H1 (cell line): ENCODE measurements around the gene AIMP1. TPM values are rescaled to one million over a fixed set of nuclear protein-coding genes. Genes with fewer than 3 reads are reported as not detected.

Experiments used
- CHD7 ChIP-seq: fragments of 300-600 bp; sonication (generic); IDR thresholded peaks from 2 replicates; pipeline ENCODE4 v1.7.1; 2012; ENCODE audit warnings: low read length, moderate library complexity, mild to moderate bottlenecking, inconsistent platforms; ENCODE audit not compliant: insufficient replicate concordance
- GTF2F1 ChIP-seq: IDR thresholded peaks from 2 replicates; pipeline ENCODE4 v1.6.1; 2012; ENCODE audit warnings: low read depth, low read length, improper control_type of control experiment, borderline replicate concordance
- HDAC2 ChIP-seq, 2 experiments: fragments of 300-600 bp in 1 of 2; sonication (generic) in 1 of 2; IDR thresholded peaks; 2 replicates each; pipeline ENCODE4 v1.6.1; 2011 to 2012; ENCODE audit warnings: low read depth in 2 of 2, low read length in 2 of 2, mild to moderate bottlenecking in 2 of 2, moderate library complexity in 2 of 2, borderline replicate concordance in 1 of 2, inconsistent platforms in 1 of 2
- JUND ChIP-seq: IDR thresholded peaks from 2 replicates; pipeline ENCODE4 v1.6.1; 2011; ENCODE audit warnings: mild to moderate bottlenecking, improper control_type of control experiment, low read length
- KDM1A ChIP-seq: fragments of 200-600, 300-600 bp; sonication (generic); IDR thresholded peaks from 2 replicates; pipeline ENCODE4 v1.7.1; 2016; ENCODE audit warnings: mild to moderate bottlenecking, low read length, borderline replicate concordance
- RAD21 ChIP-seq, 2 experiments: IDR thresholded peaks in 1 of 2; conservative IDR thresholded peaks in 1 of 2; 2 replicates each; pipeline ENCODE4 v1.6.1; 2011; ENCODE audit warnings: low read depth in 2 of 2, low read length in 2 of 2, improper control_type of control experiment in 1 of 2, inconsistent platforms in 1 of 2, mild to moderate bottlenecking in 1 of 2, moderate library complexity in 1 of 2
- SUZ12 ChIP-seq: fragments of 200-600 bp; sonication (generic); IDR thresholded peaks from 2 replicates; pipeline ENCODE4 v1.6.1; 2012; ENCODE audit warnings: mild to moderate bottlenecking, inconsistent platforms, low read length, moderate library complexity, mixed read lengths
- TEAD4 ChIP-seq: IDR thresholded peaks from 2 replicates; pipeline ENCODE4 v1.6.1; 2012; ENCODE audit warnings: low read depth, low read length, inconsistent platforms, mixed read lengths
- polyA plus RNA-seq, 7 experiments: library from polyadenylated mRNA; depleted of rRNA in 3 of 7; stranded (reverse) in 5 of 7; unstranded in 2 of 7; fragments of >200 nt in 5 of 7; fragments of 200-250 nt in 2 of 7; gene quantifications; 1 replicate in 5 of 7; 2 replicates in 1 of 7; 4 replicates in 1 of 7; pipeline versions ENCODE4 v1.2.1 to v1.2.3, GENCODE V29; 2011 to 2013; ENCODE audit warnings: missing spikeins in 2 of 7, mixed read lengths in 2 of 7
- total RNA-seq: library from RNA; stranded (reverse); fragmentation: NEBNext Ultra II Directional; extraction: Animal tissue kit (Norgen Biotek cat#: 25700); gene quantifications from 2 replicates; pipeline ENCODE4 v1.2.1, GENCODE V29; 2021
- TF ChIP-seq, protein P1 (sequence below): IDR thresholded peaks from 2 replicates; pipeline ENCODE4 v1.6.1; 2011; ENCODE audit warnings: low read length, improper control_type of control experiment

The AIMP1 gene
- total and polyA plus RNA-seq, 2 of the 8 experiments (the other 6 are each of a cell fraction or from before 2014, with no cell fraction given), result 7.9 to 54.6 TPM

GRCh38 chr4:106314960-106315359, 1.4 kb upstream of the AIMP1 start (continued):
- TF ChIP-seq CHD7, result no peak
- TF ChIP-seq HDAC2 (IDR thresholded peaks at IDR 0.05; ENCODE audit: borderline replicate concordance in 1 of 2, low read depth in 2 of 2, low read length in 2 of 2), result no peak
- no peak for TF ChIP-seq SUZ12
- TF ChIP-seq, protein P1, sequence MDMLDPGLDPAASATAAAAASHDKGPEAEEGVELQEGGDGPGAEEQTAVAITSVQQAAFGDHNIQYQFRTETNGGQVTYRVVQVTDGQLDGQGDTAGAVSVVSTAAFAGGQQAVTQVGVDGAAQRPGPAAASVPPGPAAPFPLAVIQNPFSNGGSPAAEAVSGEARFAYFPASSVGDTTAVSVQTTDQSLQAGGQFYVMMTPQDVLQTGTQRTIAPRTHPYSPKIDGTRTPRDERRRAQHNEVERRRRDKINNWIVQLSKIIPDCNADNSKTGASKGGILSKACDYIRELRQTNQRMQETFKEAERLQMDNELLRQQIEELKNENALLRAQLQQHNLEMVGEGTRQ, result no peak
- TF ChIP-seq RAD21 (IDR thresholded peaks at IDR 0.05 in 1 of 2, conservative IDR thresholded peaks at IDR 0.05 in 1 of 2; ENCODE audit: low read depth in 2 of 2, low read length in 2 of 2), result no peak
- no peak for TF ChIP-seq KDM1A
- TF ChIP-seq JUND, result no peak
- TF ChIP-seq GTF2F1, result no peak
- TF ChIP-seq TEAD4, result no peak
